HepG2 (cell line): ENCODE measurements around the gene COL4A2. TPM values are rescaled to one million over a fixed set of nuclear protein-coding genes. Genes with fewer than 3 reads are reported as not detected.

Experiments used
- ATAC-seq: fragments of 200-7000 bp; cut with Tn5 transposase; 3 replicates; pipeline ENCODE4 v1.9.1; 2020; ENCODE audit warnings: mild to moderate bottlenecking, moderate library complexity
- BruUV-seq: library from RNA; stranded (reverse); fragments of 400-500 nt; replicated peaks from 2 replicates; lab custom pipeline; 2021; lab: Mats Ljungman, UMichigan
- CTCF ChIA-PET: fragments of 300-600 bp; formaldehyde crosslinking; extraction: SDS; loops from one replicate; lab custom pipeline; 2021; ENCODE audit warnings: low total read pairs, inconsistent platforms, low intra/inter-chr PET ratio; lab: Yijun Ruan, JAX
- POLR2A ChIA-PET: fragments of 350-600 bp; sonication (Branson Sonifier 250); formaldehyde crosslinking; loops from one replicate; lab custom pipeline; 2020; ENCODE audit warnings: antibody characterized with exemption, inconsistent platforms; lab: Yijun Ruan, JAX
- DNase-seq: peaks from one replicate; pipeline ENCODE4 v3.0.0-alpha.2; 2015; ENCODE audit warnings: low spot score
- FAIRE-seq: peaks from 3 replicates; lab custom pipeline; 2011; peaks lifted over from hg19 to GRCh38; lab: Jason Lieb, UNC
- H2AFZ ChIP-seq: one replicate; pipeline ENCODE4 v1.6.1; 2011; ENCODE audit warnings: low read length, inconsistent platforms
- H3K27ac ChIP-seq: fragments of 300-600 bp; 3 replicates; pipeline ENCODE4 v1.8.0; 2011; ENCODE audit warnings: mixed run types, mild to moderate bottlenecking, mixed read lengths, low read length, inconsistent platforms; ENCODE audit not compliant: insufficient read depth; ENCODE audit errors: extremely low read length
- H3K27me3 ChIP-seq, 2 experiments: fragments of 200-600 bp in 1 of 2; 2 replicates in 1 of 2; 3 replicates in 1 of 2; pipeline versions ENCODE4 v1.6.0 to v1.8.0; 2011; ENCODE audit warnings: low read length in 2 of 2, mild to moderate bottlenecking in 2 of 2, moderate library complexity in 2 of 2, inconsistent platforms in 1 of 2; ENCODE audit not compliant: insufficient read depth in 2 of 2, control insufficient read depth in 1 of 2
- H3K36me3 ChIP-seq, 2 experiments: fragments of 200-600 bp in 1 of 2; replicated peaks in 1 of 2; 2 replicates in 1 of 2; 3 replicates in 1 of 2; pipeline versions ENCODE4 v1.5.1 to v1.8.0; 2011; ENCODE audit warnings: low read length in 2 of 2, inconsistent platforms in 1 of 2; ENCODE audit not compliant: insufficient read depth in 2 of 2, control insufficient read depth in 1 of 2
- H3K4me1 ChIP-seq: 2 replicates; pipeline ENCODE4 v1.5.1; 2012; ENCODE audit warnings: low read length, inconsistent platforms; ENCODE audit not compliant: insufficient read depth
- H3K4me2 ChIP-seq: 2 replicates; pipeline ENCODE4 v1.6.0; 2011; ENCODE audit warnings: low read depth, low read length, inconsistent platforms
- H3K4me3 ChIP-seq, 3 experiments: fragments of 200-600 bp in 1 of 3; sonication (generic), shearing (Covaris generic) in 1 of 3; replicated peaks in 1 of 3; 2 replicates each; pipeline ENCODE4 v1.5.1; 2011 to 2016; ENCODE audit warnings: low read length in 3 of 3, inconsistent platforms in 2 of 3, low read depth in 2 of 3, mild to moderate bottlenecking in 2 of 3, control low read depth in 1 of 3, mixed read lengths in 1 of 3; ENCODE audit not compliant: insufficient read depth in 1 of 3
- H3K79me2 ChIP-seq: one replicate; pipeline ENCODE4 v1.6.1; 2011; ENCODE audit warnings: low read length, inconsistent platforms; ENCODE audit not compliant: insufficient read depth
- H3K9ac ChIP-seq: 2 replicates; pipeline ENCODE4 v1.6.0; 2011; ENCODE audit warnings: mild to moderate bottlenecking, low read depth, low read length, inconsistent platforms; ENCODE audit not compliant: insufficient read depth
- H3K9me3 ChIP-seq: 2 replicates; pipeline ENCODE4 v1.5.1; 2012; ENCODE audit warnings: mild to moderate bottlenecking, low read length
- H4K20me1 ChIP-seq: 2 replicates; pipeline ENCODE4 v1.6.0; 2011; ENCODE audit warnings: inconsistent platforms, mild to moderate bottlenecking, low read length, moderate library complexity; ENCODE audit not compliant: insufficient read depth
- FOXM1 ChIP-seq: sonication (generic); formaldehyde crosslinking; IDR thresholded peaks from 2 replicates; pipeline ENCODE4 v1.5.0; 2020; ENCODE audit warnings: missing genetic modification reagents
- GATA4 ChIP-seq: sonication (generic); IDR thresholded peaks from 2 replicates; pipeline ENCODE4 v1.6.1; 2016; ENCODE audit warnings: antibody characterized with exemption, low read depth, borderline replicate concordance
- KMT2B ChIP-seq: IDR thresholded peaks from 2 replicates; pipeline ENCODE4 v1.6.1; 2016; ENCODE audit warnings: missing genetic modification reagents, missing compliant biosample characterization
- NR2C2 ChIP-seq: sonication (generic); formaldehyde crosslinking; IDR thresholded peaks from 2 replicates; pipeline ENCODE4 v1.4.0; 2020; ENCODE audit warnings: missing genetic modification reagents, mild to moderate bottlenecking, moderate library complexity, borderline replicate concordance
- NR3C1 ChIP-seq: sonication (generic); formaldehyde crosslinking; IDR thresholded peaks from 2 replicates; pipeline ENCODE4 v1.4.0; 2020; ENCODE audit warnings: missing genetic modification reagents
- PHF5A ChIP-seq: IDR thresholded peaks from one replicate; pipeline ENCODE4 v1.6.1; 2018; ENCODE audit warnings: low read depth, missing genetic modification reagents; ENCODE audit not compliant: unreplicated experiment
- SCMH1 ChIP-seq: sonication (generic); formaldehyde crosslinking; IDR thresholded peaks from 2 replicates; pipeline ENCODE4 v1.9.0; 2021; ENCODE audit warnings: missing genetic modification reagents, mild to moderate bottlenecking, borderline replicate concordance
- ZBTB21 ChIP-seq: sonication (generic); formaldehyde crosslinking; IDR thresholded peaks from 2 replicates; pipeline ENCODE4 v1.4.0; 2020; ENCODE audit warnings: missing genetic modification reagents
- ZNF101 ChIP-seq: sonication (generic); formaldehyde crosslinking; IDR thresholded peaks from 2 replicates; pipeline ENCODE4 v1.4.0; 2020; ENCODE audit warnings: mild to moderate bottlenecking, low read depth, missing genetic modification reagents, borderline replicate concordance
- ZNF496 ChIP-seq: sonication (generic); formaldehyde crosslinking; IDR thresholded peaks from 2 replicates; pipeline ENCODE4 v1.8.1; 2023; ENCODE audit warnings: mild to moderate bottlenecking, moderate library complexity, missing genetic modification reagents; ENCODE audit not compliant: insufficient replicate concordance
- ZNF572 ChIP-seq: sonication (generic); formaldehyde crosslinking; IDR thresholded peaks from 2 replicates; pipeline ENCODE4 v1.5.1; 2020; ENCODE audit warnings: mild to moderate bottlenecking, missing genetic modification reagents
- WGBS: methylation state at CpG from one replicate; pipeline ENCODE4 v1.1.6; 2017; ENCODE audit warnings: low lambda C conversion rate; 5-methylcytosine and 5-hydroxymethylcytosine counted together
- in situ Hi-C: cut with HindIII; loops from 2 replicates; pipeline ENCODE4 v1.10.0; 2017; ENCODE audit warnings: low pct_unique_long_range_greater_than_20kb; ENCODE audit not compliant: extremely low pct_ligation_motif_present
- intact Hi-C: fragments of 100-400 bp; cut with micrococcal nuclease; formaldehyde crosslinking; loops from one replicate; pipeline ENCODE4 v1.10.0; 2022; ENCODE audit not compliant: unreplicated experiment
- polyA plus RNA-seq, 8 experiments: library from polyadenylated mRNA; depleted of rRNA in 3 of 8; stranded (reverse) in 7 of 8; unstranded in 1 of 8; fragments of >200 nt; fragmentation: Illumina TruSeq in 4 of 8; extraction: Trizol in 4 of 8; gene quantifications; 2 replicates each; pipeline versions ENCODE4 v1.2.1 to v1.2.3, GENCODE V29; 2011 to 2016; ENCODE audit warnings: low read depth in 4 of 8, missing spikeins in 1 of 8, mixed read lengths in 1 of 8; ENCODE audit not compliant: insufficient read depth in 1 of 8
- total RNA-seq, 5 experiments: library from RNA; depleted of rRNA; stranded (reverse); fragments of >200 nt; fragmentation: Illumina TruSeq; extraction: Trizol; gene quantifications; 2 replicates each; pipeline ENCODE4 v1.2.3, GENCODE V29; 2016; ENCODE audit warnings: low read depth in 1 of 5
- TF ChIP-seq, protein P1 (sequence below): sonication (generic); formaldehyde crosslinking; IDR thresholded peaks from 2 replicates; pipeline ENCODE4 v1.5.1; 2020; ENCODE audit warnings: mild to moderate bottlenecking, missing genetic modification reagents
- TF ChIP-seq, protein P2 (sequence below): IDR thresholded peaks from 2 replicates; pipeline ENCODE4 v1.6.1; 2018; ENCODE audit warnings: missing genetic modification reagents
- TF ChIP-seq, protein P3 (sequence below): sonication (generic); formaldehyde crosslinking; IDR thresholded peaks from 2 replicates; pipeline ENCODE4 v1.4.0; 2020; ENCODE audit warnings: missing genetic modification reagents

COL4A2 gene
- total and polyA plus RNA-seq, 2 of the 13 experiments (the other 11 are each of a cell fraction or from before 2014, with no cell fraction given), result 0.22 to 1.9 TPM

DNA sequence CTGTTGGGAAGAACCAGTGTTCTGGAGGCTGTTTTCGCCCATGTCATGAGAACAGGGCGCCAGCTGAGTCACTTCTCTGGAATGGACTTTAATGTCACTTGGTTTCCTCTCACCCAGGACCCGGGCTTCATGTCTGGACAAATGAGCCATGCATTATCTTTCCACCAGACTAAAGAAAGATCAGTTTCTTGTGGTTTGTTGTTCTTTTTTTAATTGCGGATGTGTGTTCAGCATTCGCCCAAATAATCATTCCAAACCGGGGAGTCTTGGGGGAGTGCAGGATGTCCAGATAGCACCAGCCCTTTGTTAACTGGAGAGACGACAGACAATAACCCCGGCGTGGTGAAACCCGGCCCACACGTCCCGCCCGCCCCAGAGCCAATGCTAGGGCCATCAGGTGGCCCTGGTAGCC lies 102.5 kb downstream of the COL4A2 start:
- H3K36me3 ChIP-seq, result no peaks in the 10 kb centered on the region
- H3K27ac ChIP-seq, result no peak overlapping the region
- in situ Hi-C loops (loop anchor here (25.0 kb wide), 1 partner anchor 1447 kb away; no protein-coding TSS in a partner anchor), intact Hi-C loops (no loop called here)
- H3K9ac ChIP-seq, result no peak overlapping the region
- FAIRE-seq (no peak), ATAC-seq (no peak), DNase-seq (no peak)
- no peaks in the 10 kb centered on the region for H3K4me1 ChIP-seq
- CTCF ChIA-PET, result no interaction called here
- TF ChIP-seq ZNF101 (CRISPR knock-in tag), result no peak
- TF ChIP-seq, protein P1, sequence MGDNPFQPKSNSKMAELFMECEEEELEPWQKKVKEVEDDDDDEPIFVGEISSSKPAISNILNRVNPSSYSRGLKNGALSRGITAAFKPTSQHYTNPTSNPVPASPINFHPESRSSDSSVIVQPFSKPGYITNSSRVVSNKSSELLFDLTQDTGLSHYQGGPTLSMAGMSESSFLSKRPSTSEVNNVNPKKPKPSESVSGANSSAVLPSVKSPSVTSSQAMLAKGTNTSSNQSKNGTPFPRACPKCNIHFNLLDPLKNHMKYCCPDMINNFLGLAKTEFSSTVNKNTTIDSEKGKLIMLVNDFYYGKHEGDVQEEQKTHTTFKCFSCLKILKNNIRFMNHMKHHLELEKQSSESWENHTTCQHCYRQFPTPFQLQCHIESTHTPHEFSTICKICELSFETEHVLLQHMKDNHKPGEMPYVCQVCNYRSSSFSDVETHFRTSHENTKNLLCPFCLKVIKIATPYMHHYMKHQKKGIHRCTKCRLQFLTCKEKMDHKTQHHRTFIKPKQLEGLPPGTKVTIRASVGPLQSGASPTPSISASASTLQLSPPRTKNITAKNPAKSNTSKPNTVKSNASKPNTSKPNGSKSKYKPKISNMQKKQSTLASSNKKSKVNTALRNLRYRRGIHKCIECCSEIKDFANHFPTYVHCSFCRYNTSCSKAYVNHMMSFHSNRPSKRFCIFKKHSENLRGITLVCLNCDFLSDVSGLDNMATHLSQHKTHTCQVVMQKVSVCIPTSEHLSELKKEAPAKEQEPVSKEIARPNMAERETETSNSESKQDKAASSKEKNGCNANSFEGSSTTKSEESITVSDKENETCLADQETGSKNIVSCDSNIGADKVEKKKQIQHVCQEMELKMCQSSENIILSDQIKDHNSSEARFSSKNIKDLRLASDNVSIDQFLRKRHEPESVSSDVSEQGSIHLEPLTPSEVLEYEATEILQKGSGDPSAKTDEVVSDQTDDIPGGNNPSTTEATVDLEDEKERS (CRISPR knock-in tag), result no peak
- no peak for TF ChIP-seq GATA4
- TF ChIP-seq, protein P2, sequence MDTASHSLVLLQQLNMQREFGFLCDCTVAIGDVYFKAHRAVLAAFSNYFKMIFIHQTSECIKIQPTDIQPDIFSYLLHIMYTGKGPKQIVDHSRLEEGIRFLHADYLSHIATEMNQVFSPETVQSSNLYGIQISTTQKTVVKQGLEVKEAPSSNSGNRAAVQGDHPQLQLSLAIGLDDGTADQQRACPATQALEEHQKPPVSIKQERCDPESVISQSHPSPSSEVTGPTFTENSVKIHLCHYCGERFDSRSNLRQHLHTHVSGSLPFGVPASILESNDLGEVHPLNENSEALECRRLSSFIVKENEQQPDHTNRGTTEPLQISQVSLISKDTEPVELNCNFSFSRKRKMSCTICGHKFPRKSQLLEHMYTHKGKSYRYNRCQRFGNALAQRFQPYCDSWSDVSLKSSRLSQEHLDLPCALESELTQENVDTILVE, result no peak
- TF ChIP-seq FOXM1 (CRISPR knock-in tag), result no peak
- no peak for TF ChIP-seq NR3C1 (CRISPR knock-in tag)
- TF ChIP-seq, protein P3, sequence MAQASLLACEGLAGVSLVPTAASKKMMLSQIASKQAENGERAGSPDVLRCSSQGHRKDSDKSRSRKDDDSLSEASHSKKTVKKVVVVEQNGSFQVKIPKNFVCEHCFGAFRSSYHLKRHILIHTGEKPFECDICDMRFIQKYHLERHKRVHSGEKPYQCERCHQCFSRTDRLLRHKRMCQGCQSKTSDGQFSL (CRISPR knock-in tag), result no peak
- no peak for TF ChIP-seq KMT2B
- no peak for TF ChIP-seq SCMH1 (CRISPR knock-in tag)
- TF ChIP-seq PHF5A (CRISPR knock-in tag), result no peak
- TF ChIP-seq NR2C2 (CRISPR knock-in tag), result no peak
- no peak for TF ChIP-seq ZBTB21
- TF ChIP-seq ZNF572 (CRISPR knock-in tag), result no peak
- no peak for TF ChIP-seq ZNF496 (CRISPR knock-in tag)
- H4K20me1 ChIP-seq, result no peaks in the 10 kb centered on the region
- H3K4me3 ChIP-seq, result no peak overlapping the region
- POLR2A ChIA-PET, result no interaction called here
- H2AFZ ChIP-seq, result no peak overlapping the region
- no peak overlapping the region for H3K4me2 ChIP-seq
- H3K27me3 ChIP-seq, result peaks cover 4 to 40% of the 10 kb centered on the region in 2 experiments
- H3K9me3 ChIP-seq, result no peaks in the 10 kb centered on the region
- no peaks in the 10 kb centered on the region for H3K79me2 ChIP-seq
- WGBS, result 39% methylated on average over 12 of the region's 13 CpGs
- BruUV-seq, result no TSS peak
